Astrocyte (in vitro differentiated cells and primary cell): ENCODE data around the gene DPP7.

Experiments used
- EZH2 ChIP-seq: IDR thresholded peaks from 2 replicates; pipeline ENCODE4 v1.6.1; 2012; ENCODE audit warnings: mild to moderate bottlenecking, low read length, inconsistent platforms; ENCODE audit not compliant: insufficient read depth
- TF ChIP-seq, protein P1 (sequence below): IDR thresholded peaks from 2 replicates; pipeline ENCODE4 v1.5.1; 2011; ENCODE audit warnings: low read depth, mild to moderate bottlenecking, inconsistent platforms, low read length, moderate library complexity; ENCODE audit not compliant: insufficient read depth

DNA sequence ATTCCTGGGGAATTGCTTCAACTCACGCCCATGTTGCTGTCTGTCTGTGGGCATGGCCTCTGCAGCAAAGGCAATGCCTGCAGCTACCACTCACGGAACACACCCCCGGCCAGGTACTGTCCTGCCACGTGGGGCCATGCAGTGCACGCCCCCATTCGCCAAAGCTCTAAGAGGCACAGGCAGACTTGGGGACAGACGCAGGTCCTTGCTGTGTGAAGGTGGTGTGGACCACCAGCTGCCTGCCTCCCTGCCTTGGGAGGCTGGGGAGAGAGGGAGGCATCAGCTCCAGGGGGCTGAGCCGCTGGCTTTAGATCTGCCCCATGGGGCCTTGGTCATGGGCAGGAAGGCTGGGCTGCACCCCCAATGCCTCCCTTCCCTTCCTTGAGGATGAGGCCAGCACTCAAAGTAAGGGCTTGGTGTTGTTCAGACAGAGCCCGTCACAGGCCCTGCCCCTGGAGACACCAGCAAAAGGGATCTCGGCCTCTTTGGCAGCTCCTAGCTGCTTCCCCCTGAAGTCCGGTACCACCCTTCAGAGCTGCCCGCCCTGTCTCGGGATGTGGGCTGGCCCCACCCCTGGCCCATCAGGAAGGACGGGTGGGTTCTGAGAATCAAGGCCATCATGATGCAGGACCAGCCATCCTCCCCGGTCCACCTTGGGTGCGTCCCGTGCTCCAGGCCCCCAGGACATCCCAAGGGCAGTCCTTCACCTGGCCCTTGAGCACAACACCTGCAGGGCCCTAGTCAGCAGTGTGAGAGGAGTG, 26.7 kb upstream of the DPP7 start:
- TF ChIP-seq, protein P1, sequence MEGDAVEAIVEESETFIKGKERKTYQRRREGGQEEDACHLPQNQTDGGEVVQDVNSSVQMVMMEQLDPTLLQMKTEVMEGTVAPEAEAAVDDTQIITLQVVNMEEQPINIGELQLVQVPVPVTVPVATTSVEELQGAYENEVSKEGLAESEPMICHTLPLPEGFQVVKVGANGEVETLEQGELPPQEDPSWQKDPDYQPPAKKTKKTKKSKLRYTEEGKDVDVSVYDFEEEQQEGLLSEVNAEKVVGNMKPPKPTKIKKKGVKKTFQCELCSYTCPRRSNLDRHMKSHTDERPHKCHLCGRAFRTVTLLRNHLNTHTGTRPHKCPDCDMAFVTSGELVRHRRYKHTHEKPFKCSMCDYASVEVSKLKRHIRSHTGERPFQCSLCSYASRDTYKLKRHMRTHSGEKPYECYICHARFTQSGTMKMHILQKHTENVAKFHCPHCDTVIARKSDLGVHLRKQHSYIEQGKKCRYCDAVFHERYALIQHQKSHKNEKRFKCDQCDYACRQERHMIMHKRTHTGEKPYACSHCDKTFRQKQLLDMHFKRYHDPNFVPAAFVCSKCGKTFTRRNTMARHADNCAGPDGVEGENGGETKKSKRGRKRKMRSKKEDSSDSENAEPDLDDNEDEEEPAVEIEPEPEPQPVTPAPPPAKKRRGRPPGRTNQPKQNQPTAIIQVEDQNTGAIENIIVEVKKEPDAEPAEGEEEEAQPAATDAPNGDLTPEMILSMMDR, result no peak
- TF ChIP-seq EZH2, result no peak
